T-helper 1 cell treated with Interleukin-12 subunit alpha and Interleukin-12 subunit beta and Interleukin-4 antibody, amounts not matched to agents 30 μg/mL and 1 μg/mL, for 36 hours (primary cell): Measurements from ENCODE around the gene GRIK2.

Source experiments
- H3K27ac Mint-ChIP-seq: one replicate; pipeline ENCODE4 v1.8.0; 2021; ENCODE audit warnings: mild to moderate bottlenecking, mixed read lengths
- H3K27me3 Mint-ChIP-seq: one replicate; pipeline ENCODE4 v1.8.0; 2021; ENCODE audit warnings: low read depth, mixed read lengths
- H3K36me3 Mint-ChIP-seq: one replicate; pipeline ENCODE4 v1.8.0; 2021; ENCODE audit warnings: low read depth, mixed read lengths
- H3K4me1 Mint-ChIP-seq: one replicate; pipeline ENCODE4 v1.8.0; 2021; ENCODE audit warnings: low read depth, mixed read lengths
- H3K4me3 Mint-ChIP-seq: one replicate; pipeline ENCODE4 v1.8.0; 2021; ENCODE audit warnings: mild to moderate bottlenecking, moderate library complexity, mixed read lengths
- H3K9me3 Mint-ChIP-seq: one replicate; pipeline ENCODE4 v1.8.0; 2021; ENCODE audit warnings: mixed read lengths

GRIK2 gene

GRCh38 chr6:101395345-101395744 lies 1.8 kb downstream of the GRIK2 start:
- Mint-ChIP-seq H3K27ac (no peak overlapping the region), H3K4me3 (no peak overlapping the region), H3K9me3 (no peaks in the 10 kb centered on the region), H3K4me1 (no peaks in the 10 kb centered on the region), H3K36me3 (no peaks in the 10 kb centered on the region), H3K27me3 (peaks cover 63% of the 10 kb centered on the region)

- Mint-ChIP-seq H3K27ac (no peak overlapping the region), H3K36me3 (no peaks in the 10 kb centered on the region), H3K4me1 (no peaks in the 10 kb centered on the region), H3K4me3 (no peak overlapping the region), H3K27me3 (peaks cover 70% of the 10 kb centered on the region), H3K9me3 (no peaks in the 10 kb centered on the region)
Observed at GRCh38 chr6:101396548-101397173, 3.2 kb downstream of the GRIK2 start.

DNA sequence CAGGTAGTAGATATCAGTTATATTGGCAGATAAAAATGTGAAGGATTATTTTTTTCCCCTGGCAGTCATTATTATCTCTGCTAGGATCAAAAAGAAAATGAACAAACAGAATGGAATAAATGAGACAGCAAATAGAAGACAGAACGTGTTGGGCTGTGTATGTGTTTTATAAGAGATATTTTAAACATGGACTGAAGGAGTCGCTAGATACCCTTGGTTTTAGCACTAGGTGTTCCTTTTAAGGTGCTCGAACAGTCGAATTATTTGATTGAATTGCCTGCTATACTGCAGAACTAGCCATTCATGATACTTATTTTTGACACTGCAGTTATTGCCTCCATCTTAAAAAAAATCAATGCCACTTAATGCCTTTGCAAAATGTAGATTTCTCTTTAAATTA lies 3.7 kb downstream of the GRIK2 start:
- Mint-ChIP-seq H3K4me3 (no peak overlapping the region), H3K36me3 (no peaks in the 10 kb centered on the region), H3K27me3 (peaks cover 68% of the 10 kb centered on the region)

DNA sequence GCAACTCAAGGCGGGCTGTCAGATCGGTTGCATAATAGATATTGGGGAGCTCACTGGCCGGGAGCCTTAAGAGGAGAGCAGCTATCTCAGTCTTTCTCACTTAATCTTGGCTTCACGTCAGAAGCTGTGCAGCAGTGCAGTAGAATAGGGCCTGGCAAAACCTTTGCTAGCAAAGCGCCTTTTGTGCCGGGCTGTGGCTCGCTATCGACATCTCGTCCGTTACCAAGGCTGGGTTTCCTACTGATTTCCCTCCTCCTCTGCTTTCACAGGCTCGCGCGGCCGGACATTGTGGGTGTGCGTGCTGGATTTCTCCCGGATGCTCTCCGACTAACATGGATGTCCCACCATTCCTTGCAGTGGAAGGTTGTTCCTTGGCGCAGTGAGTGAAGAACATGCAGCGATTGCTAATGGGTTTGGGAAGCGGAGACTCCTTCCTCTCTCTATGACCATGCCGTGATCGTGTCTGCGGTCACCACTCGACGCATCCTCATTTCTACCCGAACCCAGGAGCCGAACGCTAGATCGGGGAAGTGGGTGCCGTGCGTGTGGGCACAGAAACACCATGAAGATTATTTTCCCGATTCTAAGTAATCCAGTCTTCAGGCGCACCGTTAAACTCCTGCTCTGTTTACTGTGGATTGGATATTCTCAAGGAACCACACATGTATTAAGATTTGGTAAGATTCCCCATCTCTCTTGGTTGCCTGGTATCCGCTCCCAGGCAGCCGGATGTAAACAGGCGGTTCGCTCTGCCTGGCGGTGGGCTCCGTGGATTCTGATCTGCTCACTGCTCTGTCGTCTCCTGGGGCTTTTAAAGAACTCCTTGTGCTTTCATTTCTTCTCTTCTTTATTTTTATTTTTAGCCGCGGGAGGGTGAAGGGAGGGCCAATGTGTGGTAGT lies 5.5 kb downstream of the GRIK2 start:
- Mint-ChIP-seq H3K27me3 (peaks cover 65% of the 10 kb centered on the region), H3K27ac (no peak overlapping the region), H3K36me3 (no peaks in the 10 kb centered on the region), H3K4me3 (no peak overlapping the region), H3K9me3 (peaks cover 4% of the 10 kb centered on the region), H3K4me1 (no peaks in the 10 kb centered on the region)

More for the DNA sequence above, 3.7 kb downstream of the GRIK2 start:
- Mint-ChIP-seq H3K9me3 (peaks cover 3% of the 10 kb centered on the region), H3K27ac (no peak overlapping the region), H3K4me1 (no peaks in the 10 kb centered on the region)

DNA sequence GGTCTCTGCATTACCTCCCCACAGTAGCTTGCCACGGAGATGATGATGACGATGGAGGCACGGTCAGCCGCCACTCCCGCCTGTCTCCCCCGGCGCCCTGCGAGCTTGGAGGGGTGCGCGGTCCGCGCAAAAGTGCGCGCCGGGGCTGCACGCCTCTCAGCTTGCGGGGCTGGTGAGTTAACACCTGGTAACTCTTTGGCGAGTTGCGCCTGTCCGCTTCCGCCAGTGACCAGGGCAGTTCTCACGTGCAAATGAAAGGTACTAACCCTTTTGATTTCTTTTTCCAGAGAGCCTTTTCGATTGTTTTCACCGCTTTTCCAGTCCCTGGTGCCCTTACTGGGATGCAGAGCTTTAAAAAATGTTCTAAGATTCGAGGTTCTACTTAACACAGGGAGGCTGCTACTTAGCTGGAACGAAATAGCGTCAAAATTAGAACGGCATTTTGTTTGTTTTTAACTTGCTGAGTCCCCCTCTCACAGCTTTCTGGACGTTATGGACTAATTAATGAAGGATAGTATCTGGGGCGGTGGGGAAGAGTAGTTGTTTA lies 6.2 kb downstream of the GRIK2 start:
- H3K27me3 Mint-ChIP-seq: peaks cover 65% of the 10 kb centered on the region
- H3K9me3 Mint-ChIP-seq: peaks cover 4% of the 10 kb centered on the region
- H3K36me3 Mint-ChIP-seq: no peaks in the 10 kb centered on the region
- H3K4me3 Mint-ChIP-seq: no peak overlapping the region
- H3K27ac Mint-ChIP-seq: no peak overlapping the region
- H3K4me1 Mint-ChIP-seq: no peaks in the 10 kb centered on the region

GRCh38 chr6:101400326-101401135 lies 7.0 kb downstream of the GRIK2 start:
- H3K4me3 Mint-ChIP-seq: no peak overlapping the region
- H3K27ac Mint-ChIP-seq: peak overlapping the region; percentile 17
- H3K36me3 Mint-ChIP-seq: no peaks in the 10 kb centered on the region
- H3K9me3 Mint-ChIP-seq: peaks cover 4% of the 10 kb centered on the region
- peaks cover 62% of the 10 kb centered on the region for H3K27me3 Mint-ChIP-seq
- H3K4me1 Mint-ChIP-seq: no peaks in the 10 kb centered on the region

GRCh38 chr6:101401171-101401570 lies 7.7 kb downstream of the GRIK2 start:
- Mint-ChIP-seq H3K27ac (no peak overlapping the region), H3K36me3 (no peaks in the 10 kb centered on the region), H3K4me1 (no peaks in the 10 kb centered on the region), H3K9me3 (peaks cover 4% of the 10 kb centered on the region), H3K27me3 (peaks cover 59% of the 10 kb centered on the region), H3K4me3 (no peak overlapping the region)

DNA sequence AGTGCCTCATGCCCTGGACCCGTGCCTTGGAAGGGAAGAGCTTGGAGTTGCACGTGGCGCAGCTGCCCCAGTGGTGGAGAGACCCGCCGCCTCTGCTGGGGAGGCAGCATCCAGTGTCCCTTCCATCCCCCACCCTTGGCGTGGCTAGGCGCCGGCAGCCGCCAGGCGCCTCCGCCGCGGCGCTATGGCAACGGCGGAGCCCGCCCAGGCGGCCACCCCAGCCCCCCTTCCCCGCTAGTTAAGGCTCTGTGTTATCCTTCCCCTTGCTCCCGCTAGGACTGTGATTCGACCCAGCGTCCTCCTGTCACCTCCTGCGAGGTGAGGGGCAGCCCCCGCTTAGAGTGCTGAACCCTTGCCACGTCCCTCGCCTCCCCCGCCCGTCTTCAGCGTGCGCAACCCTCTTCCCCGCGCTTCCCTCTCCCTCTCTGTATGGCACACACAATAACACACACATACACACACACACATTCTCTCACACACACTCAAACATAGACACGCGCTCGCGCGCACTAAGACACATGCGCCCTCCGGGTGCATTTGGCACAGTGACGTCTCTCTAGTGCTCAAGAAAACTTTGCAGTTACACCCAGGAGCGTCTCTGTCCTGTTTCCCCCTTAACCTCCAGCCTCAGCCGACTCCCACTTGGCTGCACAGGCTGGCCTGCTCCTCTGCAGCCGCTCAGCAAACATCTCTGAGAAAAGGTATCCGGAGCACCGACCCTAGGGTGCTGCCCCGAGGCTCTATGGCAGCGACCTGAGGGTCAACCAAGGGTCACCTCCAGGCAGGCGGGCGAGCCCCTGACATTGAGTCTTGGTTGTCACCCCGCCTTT lies 8.5 kb downstream of the GRIK2 start:
- Mint-ChIP-seq H3K27ac (peak overlapping the region; percentile 15), H3K4me1 (no peaks in the 10 kb centered on the region), H3K9me3 (peaks cover 4% of the 10 kb centered on the region), H3K27me3 (peaks cover 59% of the 10 kb centered on the region), H3K36me3 (no peaks in the 10 kb centered on the region), H3K4me3 (no peak overlapping the region)

- Mint-ChIP-seq H3K4me3 (no peak overlapping the region), H3K36me3 (no peaks in the 10 kb centered on the region), H3K9me3 (peaks cover 4% of the 10 kb centered on the region), H3K4me1 (no peaks in the 10 kb centered on the region), H3K27me3 (peaks cover 59% of the 10 kb centered on the region), H3K27ac (no peak overlapping the region)
Observed at GRCh38 chr6:101402622-101403031, 9.1 kb downstream of the GRIK2 start.

GRCh38 chr6:101403216-101403945 lies 9.9 kb downstream of the GRIK2 start:
- H3K27me3 Mint-ChIP-seq: peaks cover 57% of the 10 kb centered on the region
- peaks cover 4% of the 10 kb centered on the region for H3K9me3 Mint-ChIP-seq
- no peak overlapping the region for H3K4me3 Mint-ChIP-seq
- no peaks in the 10 kb centered on the region for H3K4me1 Mint-ChIP-seq
- no peaks in the 10 kb centered on the region for H3K36me3 Mint-ChIP-seq
- H3K27ac Mint-ChIP-seq: no peak overlapping the region

DNA sequence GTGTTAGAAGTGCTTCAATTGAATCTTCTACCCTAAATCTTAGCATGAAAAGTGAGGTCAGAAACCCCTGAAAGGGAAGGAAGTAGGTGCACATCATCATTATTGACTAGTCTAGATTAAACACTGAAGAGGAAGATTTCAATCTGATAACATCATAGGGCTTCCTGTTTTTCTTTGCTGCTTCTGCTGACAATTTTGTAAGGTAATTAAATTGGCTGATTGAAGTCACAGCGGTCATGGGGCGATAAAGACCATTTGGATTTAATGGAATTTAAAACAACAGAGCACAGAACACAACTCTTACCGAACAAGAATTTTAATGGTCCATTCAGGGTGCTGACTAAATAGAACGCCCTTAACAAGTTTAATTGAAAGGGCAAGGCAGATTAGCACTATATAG lies 11.3 kb downstream of the GRIK2 start:
- no peak overlapping the region for H3K27ac Mint-ChIP-seq
- no peaks in the 10 kb centered on the region for H3K4me1 Mint-ChIP-seq
- peaks cover 43% of the 10 kb centered on the region for H3K27me3 Mint-ChIP-seq
- peaks cover 4% of the 10 kb centered on the region for H3K9me3 Mint-ChIP-seq
- H3K4me3 Mint-ChIP-seq: no peak overlapping the region
- H3K36me3 Mint-ChIP-seq: no peaks in the 10 kb centered on the region

DNA sequence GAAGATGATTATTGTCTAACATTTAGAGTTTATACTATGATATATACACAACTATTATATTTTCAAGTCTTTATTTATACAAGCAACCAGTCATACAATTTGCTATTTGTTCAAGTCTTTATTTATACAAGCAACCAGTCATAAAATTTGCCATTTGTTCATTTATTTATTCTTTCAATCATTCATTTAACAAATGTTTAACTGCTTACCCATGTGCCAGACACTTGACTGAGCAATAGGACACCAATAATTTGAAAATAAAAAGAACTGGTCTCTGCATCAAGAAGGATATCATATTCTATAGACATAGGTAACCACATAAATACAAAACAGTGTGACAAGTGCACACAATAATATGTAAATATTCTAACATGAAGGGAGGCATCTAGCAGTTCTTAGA lies 20.3 kb downstream of the GRIK2 start:
- Mint-ChIP-seq H3K4me3 (no peak overlapping the region), H3K36me3 (no peaks in the 10 kb centered on the region), H3K9me3 (no peaks in the 10 kb centered on the region), H3K27ac (no peak overlapping the region), H3K27me3 (no peaks in the 10 kb centered on the region), H3K4me1 (no peaks in the 10 kb centered on the region)

- H3K36me3 Mint-ChIP-seq: no peaks in the 10 kb centered on the region
- H3K4me1 Mint-ChIP-seq: no peaks in the 10 kb centered on the region
- H3K9me3 Mint-ChIP-seq: no peaks in the 10 kb centered on the region
- H3K27ac Mint-ChIP-seq: no peak overlapping the region
- H3K4me3 Mint-ChIP-seq: no peak overlapping the region
- H3K27me3 Mint-ChIP-seq: no peaks in the 10 kb centered on the region
Observed at GRCh38 chr6:101417900-101418299, 24.4 kb downstream of the GRIK2 start.
